NK-92 treated with Interleukin-12 subunit alpha and Interleukin-12 subunit beta, amount 100 ng/mL, for 24 hours (cell line): ENCODE results near the gene NOC4L.
"Not testable (repeated sequence)": the region's sequence is repeated elsewhere in the genome, so short reads cannot be mapped to it uniquely, and the experiment has no call there.

Source experiments
- DNase-seq: peaks from one replicate; lab custom pipeline; 2025; lab: John Stamatoyannopoulos, UW

Gene NOC4L

GRCh38 chr12:132123970-132124765, 20.1 kb upstream of the NOC4L start:
- DNase-seq: no peak

GRCh38 chr12:132124766-132125425, 19.4 kb upstream of the NOC4L start:
- no peak for DNase-seq

- DNase-seq: no peak
Measured at GRCh38 chr12:132125736-132126135, 18.5 kb upstream of the NOC4L start.

DNA sequence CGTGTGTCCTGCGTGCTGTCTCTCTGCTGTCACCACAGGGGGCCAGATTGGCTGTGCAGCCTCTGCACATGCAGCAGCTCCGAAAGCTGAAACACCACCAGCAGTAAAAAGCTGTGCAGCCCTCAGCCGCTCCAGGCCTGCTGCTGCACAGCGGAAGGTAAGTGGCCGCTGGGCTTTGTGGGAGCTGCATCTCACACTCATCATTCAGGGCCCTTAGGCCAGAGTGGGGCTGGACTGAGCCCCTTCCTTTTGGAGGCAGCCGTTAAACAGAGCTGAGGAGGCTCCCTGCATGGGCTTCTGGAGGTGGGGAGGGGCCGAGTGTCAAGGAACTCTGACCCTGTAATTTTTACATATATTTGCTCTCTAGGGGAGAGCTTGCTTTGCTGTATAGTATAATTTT, 17.2 kb upstream of the NOC4L start:
- no peak for DNase-seq

- DNase-seq: no peak
Measured at GRCh38 chr12:132129007-132129406, 15.2 kb upstream of the NOC4L start.

- no peak for DNase-seq
Measured at GRCh38 chr12:132130690-132131089, 13.6 kb upstream of the NOC4L start.

GRCh38 chr12:132131229-132131628, 13.0 kb upstream of the NOC4L start:
- no peak for DNase-seq

DNA sequence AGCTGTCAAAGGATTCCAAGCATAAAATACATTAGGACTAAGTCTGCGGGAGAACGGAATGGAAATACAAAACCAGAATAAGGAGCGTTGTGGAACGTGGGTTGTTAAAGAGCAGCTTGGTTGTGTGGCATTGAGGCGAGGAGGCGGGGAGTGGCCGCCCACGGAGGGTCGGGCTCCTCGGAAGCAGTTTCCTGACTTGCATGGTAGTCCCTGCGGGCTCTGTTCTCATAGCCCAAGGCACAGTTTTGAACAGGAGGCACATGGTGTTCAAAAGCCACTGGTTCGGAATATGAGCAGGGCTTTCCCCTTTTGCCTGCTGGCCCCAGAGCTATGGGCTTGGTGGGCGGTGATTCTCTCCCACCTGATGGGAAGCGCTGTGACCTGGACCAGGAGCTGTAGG, 12.3 kb upstream of the NOC4L start:
- no peak for DNase-seq

GRCh38 chr12:132132609-132133430, 11.4 kb upstream of the NOC4L start:
- DNase-seq: no peak

GRCh38 chr12:132133952-132134652, 10.2 kb upstream of the NOC4L start:
- DNase-seq: no peak

- not testable (repeated sequence) for DNase-seq
Measured at GRCh38 chr12:132134653-132135183, 9.5 kb upstream of the NOC4L start.

DNA sequence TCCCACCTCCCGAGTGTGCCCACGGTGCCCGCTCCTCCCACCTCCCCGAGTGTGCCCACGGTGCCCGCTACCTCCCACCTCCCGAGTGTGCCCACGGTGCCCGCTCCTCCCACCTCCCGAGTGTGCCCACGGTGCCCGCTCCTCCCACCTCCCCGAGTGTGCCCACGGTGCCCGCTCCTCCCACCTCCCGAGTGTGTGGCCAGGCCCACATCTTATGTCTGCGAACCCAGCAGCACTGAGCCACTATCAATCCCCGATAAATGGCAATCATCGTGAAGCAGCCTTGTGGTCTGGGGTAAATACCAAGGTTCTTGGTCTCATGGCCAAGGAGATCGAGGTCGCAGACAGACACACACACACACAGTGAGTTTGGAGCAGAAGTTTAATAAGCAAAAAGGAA, 8.0 kb upstream of the NOC4L start:
- not testable (repeated sequence) for DNase-seq

DNA sequence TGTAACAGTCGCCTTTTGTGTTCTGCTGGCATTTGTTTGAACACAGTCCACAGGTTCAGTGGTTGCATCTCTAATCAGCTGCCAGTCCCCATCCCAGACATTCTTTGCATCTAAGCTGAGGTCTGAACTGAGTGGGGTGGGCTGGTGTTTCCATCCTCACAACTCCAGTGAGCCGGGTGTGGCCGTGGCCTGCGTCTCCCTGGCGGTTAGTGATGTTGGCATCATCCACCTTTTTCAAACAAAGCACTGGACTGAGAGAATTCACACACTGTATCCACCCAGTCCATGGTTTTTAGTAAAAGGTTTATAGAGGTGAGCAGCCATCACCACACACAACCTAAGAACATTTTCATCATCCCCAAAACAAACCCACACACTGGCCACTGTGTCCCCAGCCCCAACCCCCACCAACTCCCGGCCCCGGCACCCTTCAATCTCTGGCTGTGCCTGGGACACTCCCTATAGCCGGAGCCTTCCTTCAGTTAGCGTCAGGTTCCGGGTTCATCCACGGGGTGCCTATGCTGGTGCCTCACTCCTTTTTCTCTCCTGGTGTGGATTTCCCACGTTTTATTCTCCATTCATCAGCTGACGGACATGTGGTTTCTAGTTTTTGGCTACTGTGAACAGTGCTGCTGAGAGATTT, 6.7 kb upstream of the NOC4L start:
- DNase-seq: no peak

DNA sequence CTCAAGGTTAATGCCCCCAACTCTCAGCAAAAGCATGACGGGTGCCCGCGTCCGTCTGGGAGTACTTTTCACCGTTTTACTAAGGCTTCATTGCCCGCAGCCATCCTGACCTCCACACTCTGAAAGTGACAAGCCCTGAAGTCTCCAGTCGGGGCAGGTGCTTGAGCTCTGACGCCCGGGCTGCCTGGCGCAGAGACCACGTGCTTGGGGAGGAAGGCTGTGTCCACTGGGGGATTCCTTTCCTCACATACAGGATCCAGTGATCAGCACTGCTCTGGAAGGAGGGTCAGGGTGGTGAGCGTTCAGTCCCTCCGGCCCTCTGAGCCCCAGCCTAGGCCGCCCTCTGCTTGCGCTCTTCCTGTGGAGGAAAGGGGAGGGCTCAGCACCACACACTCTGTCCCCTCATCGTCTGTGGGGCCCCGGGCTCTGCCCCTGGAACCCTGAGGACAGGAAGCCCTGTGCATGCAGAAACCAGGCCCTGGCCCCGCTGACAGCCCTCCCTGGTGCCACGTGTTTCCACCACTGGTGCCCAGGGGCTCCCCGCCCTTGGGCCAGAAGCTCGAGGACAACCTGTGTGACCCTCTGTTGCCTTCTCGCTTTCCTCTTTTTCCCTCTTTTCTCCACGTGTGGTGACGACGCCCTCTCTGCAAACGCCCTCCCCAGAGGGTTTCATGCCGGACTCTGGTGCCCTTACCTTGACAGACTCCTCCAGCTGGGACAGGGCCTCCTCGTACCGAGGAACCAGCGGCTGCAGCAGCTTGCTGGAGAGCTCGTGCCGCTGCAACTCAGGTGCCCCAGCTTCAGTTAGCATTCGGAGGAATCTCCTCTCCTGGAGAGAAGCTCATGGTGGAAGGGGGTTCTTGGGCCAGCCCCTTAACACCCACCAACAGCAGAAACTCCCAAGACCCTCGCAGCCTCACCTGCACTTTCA, 5.1 kb upstream of the NOC4L start:
- DNase-seq: no peak

DNA sequence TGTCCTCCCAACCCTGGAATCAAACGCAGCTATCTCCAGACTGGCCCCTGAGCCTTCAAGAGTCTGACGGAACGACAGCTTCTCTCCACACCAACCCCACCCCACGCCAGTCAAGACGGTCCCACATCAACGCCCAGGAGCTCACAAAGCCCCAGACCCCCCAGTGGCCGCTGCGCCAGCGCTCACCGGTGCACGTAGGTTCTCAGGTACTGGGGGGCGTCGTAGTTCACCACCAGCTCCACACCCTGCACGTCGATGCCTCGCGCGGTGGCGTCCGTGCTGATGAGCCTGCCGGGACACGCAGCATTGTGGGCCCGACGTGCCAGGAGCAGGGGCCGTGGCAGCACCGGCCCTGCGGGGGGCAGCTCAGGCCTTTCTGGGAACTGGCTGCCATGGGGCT, 4.3 kb upstream of the NOC4L start:
- no peak for DNase-seq

GRCh38 chr12:132140501-132140900, 3.8 kb upstream of the NOC4L start:
- DNase-seq: no peak

DNA sequence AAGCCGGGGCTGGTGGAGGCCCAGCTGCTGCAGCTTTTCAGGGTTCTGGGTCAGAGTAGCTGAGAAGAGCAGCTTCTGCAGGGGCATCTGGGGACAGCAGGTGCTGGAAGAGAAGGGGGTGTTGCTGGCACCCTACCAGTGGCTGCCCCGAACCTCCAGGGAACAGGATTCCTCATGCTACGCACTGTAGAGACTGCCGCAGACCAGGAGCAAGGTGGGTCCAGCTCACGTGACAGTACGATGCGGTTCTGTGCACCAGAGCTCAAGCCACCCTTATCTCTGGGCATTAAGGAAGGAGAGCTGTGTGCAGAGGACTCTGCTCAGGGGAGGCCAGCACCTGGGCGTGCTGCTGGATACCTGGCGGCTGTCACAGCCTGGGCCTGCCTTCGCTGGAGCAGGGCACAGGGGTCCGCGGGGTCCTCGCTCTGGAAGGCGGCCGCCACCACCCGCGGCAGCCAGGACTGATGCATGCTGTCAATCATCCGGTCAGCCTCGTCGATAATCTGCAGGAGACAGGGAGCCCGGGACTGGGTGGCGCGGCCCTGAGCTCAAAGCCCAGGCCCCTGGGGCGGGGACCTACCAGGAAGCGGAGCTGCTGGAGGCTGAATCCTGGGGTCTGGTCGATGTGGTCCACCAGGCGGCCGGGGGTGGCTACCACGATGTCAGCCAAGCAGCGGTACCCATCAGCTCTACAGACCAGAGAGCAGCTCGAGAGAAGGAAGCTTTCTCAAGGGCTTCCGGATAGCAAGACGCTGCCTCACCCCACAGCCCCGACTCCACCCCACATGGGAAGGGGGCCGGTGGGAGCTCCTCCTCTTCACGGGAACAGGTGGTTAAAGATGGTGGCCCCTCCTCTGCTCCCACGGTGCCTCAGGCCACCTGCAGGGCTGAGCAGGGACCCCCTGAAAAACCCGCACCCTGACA, 3.1 kb upstream of the NOC4L start:
- no peak for DNase-seq

- DNase-seq: no peak
Measured at GRCh38 chr12:132141976-132142678, 2.1 kb upstream of the NOC4L start.
